Calu3 (cell line): ENCODE results near the gene CCDC201. TPM values are rescaled to one million over a fixed set of nuclear protein-coding genes. Genes with fewer than 3 reads are reported as not detected.
A peak's percentile ranks its signal among the peaks of the same experiment; 100 is the strongest.

ENCODE experiments used
- BruUV-seq: library from RNA; stranded (reverse); fragments of 400-500 nt; replicated peaks from 2 replicates; lab custom pipeline; 2021; lab: Mats Ljungman, UMichigan
- CTCF ChIA-PET: fragments of 300-600 bp; sonication (Branson Sonifier 250); formaldehyde crosslinking; loops from one replicate; lab custom pipeline; 2022; ENCODE audit warnings: antibody characterized with exemption; lab: Charles Lee
- DNase-seq: peaks from one replicate; pipeline ENCODE4 v3.0.0; 2022
- H3K27ac Mint-ChIP-seq: one replicate; pipeline ENCODE4 v1.8.0; 2022; ENCODE audit warnings: mixed read lengths; ENCODE audit not compliant: unreplicated experiment
- H3K27me3 Mint-ChIP-seq: one replicate; pipeline ENCODE4 v1.8.0; 2022; ENCODE audit warnings: mixed read lengths; ENCODE audit not compliant: unreplicated experiment
- H3K36me3 Mint-ChIP-seq: one replicate; pipeline ENCODE4 v1.8.0; 2022; ENCODE audit warnings: mild to moderate bottlenecking, moderate library complexity, mixed read lengths; ENCODE audit not compliant: insufficient read depth, unreplicated experiment
- H3K4me1 Mint-ChIP-seq: one replicate; pipeline ENCODE4 v1.8.0; 2022; ENCODE audit warnings: mild to moderate bottlenecking, low read depth, mixed read lengths; ENCODE audit not compliant: unreplicated experiment
- H3K4me3 Mint-ChIP-seq: one replicate; pipeline ENCODE4 v1.8.0; 2022; ENCODE audit warnings: mild to moderate bottlenecking, low read depth, moderate library complexity, mixed read lengths; ENCODE audit not compliant: unreplicated experiment
- H3K9me3 Mint-ChIP-seq: one replicate; pipeline ENCODE4 v1.8.0; 2022; ENCODE audit warnings: low read depth, mixed read lengths; ENCODE audit not compliant: unreplicated experiment
- CTCF ChIP-seq: fragments of 200-600 bp; IDR thresholded peaks from one replicate; pipeline ENCODE4 v1.8.0; 2022; ENCODE audit warnings: antibody characterized with exemption; ENCODE audit not compliant: unreplicated experiment
- intact Hi-C: fragments of 100-400 bp; cut with micrococcal nuclease; formaldehyde crosslinking; loops from one replicate; pipeline ENCODE4 v1.10.0; 2022; ENCODE audit not compliant: unreplicated experiment
- total RNA-seq: library from RNA; stranded (reverse); gene quantifications from 2 replicates; pipeline ENCODE4 v1.2.3, GENCODE V29; 2022

The CCDC201 gene
- total RNA-seq, 1 experiment from 2014 or later, result not detected

- Mint-ChIP-seq H3K9me3 (no peaks in the 10 kb centered on the region), H3K4me1 (peaks cover 20% of the 10 kb centered on the region), H3K27me3 (no peaks in the 10 kb centered on the region), H3K27ac (peak overlapping the region; percentile 8), H3K4me3 (peak overlapping the region; percentile 99), H3K36me3 (peaks cover 92% of the 10 kb centered on the region)
- no TSS peak for BruUV-seq
- intact Hi-C loops, result loop anchor here (10.0 kb wide), 2 partner anchors 1048 to 1338 kb away; no protein-coding TSS in a partner anchor
- DNase-seq, result no peak
- TF ChIP-seq CTCF, result no peak
- CTCF ChIA-PET, result interaction anchor here (0.6 to 1.9 kb wide), 3 partner anchors 26 to 1170 kb away, joined by 3 to 8 read pairs (median 5); no protein-coding TSS in a partner anchor
Observed at GRCh38 chr7:45917064-45917463, 44.2 kb upstream of the CCDC201 start.

- no TSS peak for BruUV-seq
- no peak overlapping the region for H3K4me3 Mint-ChIP-seq
- peaks cover 16% of the 10 kb centered on the region for H3K4me1 Mint-ChIP-seq
- intact Hi-C loops, result loop anchor here (10.0 kb wide), 2 partner anchors 1049 to 1339 kb away; no protein-coding TSS in a partner anchor
- CTCF ChIA-PET, result no interaction called here
- DNase-seq, result no peak
- peaks cover 85% of the 10 kb centered on the region for H3K36me3 Mint-ChIP-seq
- no peaks in the 10 kb centered on the region for H3K27me3 Mint-ChIP-seq
- H3K9me3 Mint-ChIP-seq, result no peaks in the 10 kb centered on the region
- no peak for TF ChIP-seq CTCF
- no peak overlapping the region for H3K27ac Mint-ChIP-seq
Observed at GRCh38 chr7:45915606-45916005, 42.7 kb upstream of the CCDC201 start.

- TF ChIP-seq CTCF, result no peak
- H3K9me3 Mint-ChIP-seq, result no peaks in the 10 kb centered on the region
- CTCF ChIA-PET, result no interaction called here
- no TSS peak for BruUV-seq
- intact Hi-C loops, result loop anchor here (10.0 kb wide), 2 partner anchors 1050 to 1340 kb away; no protein-coding TSS in a partner anchor
- peaks cover 78% of the 10 kb centered on the region for H3K36me3 Mint-ChIP-seq
- no peak overlapping the region for H3K4me3 Mint-ChIP-seq
- no peak overlapping the region for H3K27ac Mint-ChIP-seq
- H3K27me3 Mint-ChIP-seq, result no peaks in the 10 kb centered on the region
- no peak for DNase-seq
- peaks cover 16% of the 10 kb centered on the region for H3K4me1 Mint-ChIP-seq
Observed at GRCh38 chr7:45914911-45915310, 42.0 kb upstream of the CCDC201 start.

- Mint-ChIP-seq H3K4me1 (peaks cover 9% of the 10 kb centered on the region), H3K27ac (no peak overlapping the region), H3K27me3 (no peaks in the 10 kb centered on the region), H3K9me3 (peaks cover 7% of the 10 kb centered on the region), H3K4me3 (no peak overlapping the region), H3K36me3 (peaks cover 64% of the 10 kb centered on the region)
- BruUV-seq, result no TSS peak
- no peak for DNase-seq
- CTCF ChIA-PET, result interaction anchor here (0.7 kb wide), 1 partner anchor 9 kb away, joined by 3 read pairs; no protein-coding TSS in a partner anchor
- intact Hi-C loops, result loop anchor here (10.0 kb wide), 2 partner anchors 1052 to 1342 kb away; no protein-coding TSS in a partner anchor
- TF ChIP-seq CTCF, result no peak
Observed at GRCh38 chr7:45912972-45913371, 40.1 kb upstream of the CCDC201 start.
